ENCODE results near the gene TP53I13. TPM values are rescaled to one million over a fixed set of nuclear protein-coding genes. Genes with fewer than 3 reads are reported as not detected.

TP53I13 gene
- total and polyA plus RNA-seq, 2 of the 13 experiments (the other 11 are each of a cell fraction or from before 2014, with no cell fraction given): 16.9 to 25.7 TPM

DNA sequence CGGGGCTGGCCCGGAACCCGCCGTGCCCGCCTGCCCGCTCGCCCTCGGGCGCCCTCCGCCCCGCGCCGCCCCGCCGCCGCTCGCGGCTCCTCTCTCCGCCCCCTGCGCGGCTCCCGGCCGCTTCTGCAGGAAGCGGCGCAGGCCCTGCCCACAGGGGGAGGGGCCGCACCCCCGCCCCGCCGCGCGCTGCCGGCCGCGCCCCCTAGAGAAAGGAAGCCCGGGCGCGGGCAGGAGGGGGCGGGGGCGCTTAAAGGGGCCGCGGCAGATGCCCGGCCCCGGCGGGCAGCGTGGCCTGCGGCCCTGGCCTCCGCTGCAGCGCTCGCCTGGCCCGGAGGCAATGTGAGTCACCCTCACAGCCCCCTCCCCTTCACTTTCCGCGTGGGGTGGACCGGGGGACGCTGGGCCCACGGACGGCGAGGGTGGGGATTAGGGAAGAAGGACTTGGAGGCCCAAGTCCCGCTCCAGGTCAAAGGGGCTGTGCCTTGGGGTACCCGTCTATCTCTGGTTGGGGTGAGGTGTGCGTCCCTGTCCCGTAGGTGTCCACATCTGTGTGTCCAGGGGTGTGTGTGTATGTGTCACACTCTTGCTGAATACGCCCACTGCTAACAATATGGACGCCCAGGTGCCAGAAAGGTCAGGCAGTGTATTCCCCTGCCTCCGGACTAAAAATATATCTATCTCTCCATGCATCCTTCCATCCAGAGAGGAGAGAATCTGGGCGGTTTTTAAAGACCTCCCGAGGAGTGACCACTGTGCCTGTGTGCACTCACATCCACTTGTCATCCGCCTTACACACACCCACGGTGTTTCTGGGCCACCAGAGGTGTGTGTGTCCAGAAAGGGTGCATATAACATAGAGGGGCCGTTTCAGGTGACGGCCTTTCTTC lies 21.3 kb downstream of the TP53I13 start, which contains the start of gene GIT1 (continued):
- TF ChIP-seq, protein P1, sequence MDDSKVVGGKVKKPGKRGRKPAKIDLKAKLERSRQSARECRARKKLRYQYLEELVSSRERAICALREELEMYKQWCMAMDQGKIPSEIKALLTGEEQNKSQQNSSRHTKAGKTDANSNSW (CRISPR knock-in tag; IDR thresholded peaks at IDR 0.05; ENCODE audit: borderline replicate concordance): no peak
- TF ChIP-seq MBNL3 (CRISPR knock-in tag; conservative IDR thresholded peaks at IDR 0.05) (no peak), ZNF558 (CRISPR knock-in tag; IDR thresholded peaks at IDR 0.05; ENCODE audit: borderline replicate concordance) (no peak), ISX (CRISPR knock-in tag; conservative IDR thresholded peaks at IDR 0.05) (no peak), SRSF1 (optimal IDR thresholded peaks at IDR 0.05; ENCODE audit: low read depth, low read length) (no peak), ATM (IDR thresholded peaks at IDR 0.05; ENCODE audit: borderline replicate concordance) (no peak), XBP1 (CRISPR knock-in tag; IDR thresholded peaks at IDR 0.05) (no peak), ZMYM2 (CRISPR knock-in tag; IDR thresholded peaks at IDR 0.05) (no peak), ZNF160 (CRISPR knock-in tag; IDR thresholded peaks at IDR 0.05) (peak; percentile 17; the same call in 1 of the 2 replicates), CEBPG (CRISPR knock-in tag; IDR thresholded peaks at IDR 0.05) (no peak)
- TF ChIP-seq, protein P2, sequence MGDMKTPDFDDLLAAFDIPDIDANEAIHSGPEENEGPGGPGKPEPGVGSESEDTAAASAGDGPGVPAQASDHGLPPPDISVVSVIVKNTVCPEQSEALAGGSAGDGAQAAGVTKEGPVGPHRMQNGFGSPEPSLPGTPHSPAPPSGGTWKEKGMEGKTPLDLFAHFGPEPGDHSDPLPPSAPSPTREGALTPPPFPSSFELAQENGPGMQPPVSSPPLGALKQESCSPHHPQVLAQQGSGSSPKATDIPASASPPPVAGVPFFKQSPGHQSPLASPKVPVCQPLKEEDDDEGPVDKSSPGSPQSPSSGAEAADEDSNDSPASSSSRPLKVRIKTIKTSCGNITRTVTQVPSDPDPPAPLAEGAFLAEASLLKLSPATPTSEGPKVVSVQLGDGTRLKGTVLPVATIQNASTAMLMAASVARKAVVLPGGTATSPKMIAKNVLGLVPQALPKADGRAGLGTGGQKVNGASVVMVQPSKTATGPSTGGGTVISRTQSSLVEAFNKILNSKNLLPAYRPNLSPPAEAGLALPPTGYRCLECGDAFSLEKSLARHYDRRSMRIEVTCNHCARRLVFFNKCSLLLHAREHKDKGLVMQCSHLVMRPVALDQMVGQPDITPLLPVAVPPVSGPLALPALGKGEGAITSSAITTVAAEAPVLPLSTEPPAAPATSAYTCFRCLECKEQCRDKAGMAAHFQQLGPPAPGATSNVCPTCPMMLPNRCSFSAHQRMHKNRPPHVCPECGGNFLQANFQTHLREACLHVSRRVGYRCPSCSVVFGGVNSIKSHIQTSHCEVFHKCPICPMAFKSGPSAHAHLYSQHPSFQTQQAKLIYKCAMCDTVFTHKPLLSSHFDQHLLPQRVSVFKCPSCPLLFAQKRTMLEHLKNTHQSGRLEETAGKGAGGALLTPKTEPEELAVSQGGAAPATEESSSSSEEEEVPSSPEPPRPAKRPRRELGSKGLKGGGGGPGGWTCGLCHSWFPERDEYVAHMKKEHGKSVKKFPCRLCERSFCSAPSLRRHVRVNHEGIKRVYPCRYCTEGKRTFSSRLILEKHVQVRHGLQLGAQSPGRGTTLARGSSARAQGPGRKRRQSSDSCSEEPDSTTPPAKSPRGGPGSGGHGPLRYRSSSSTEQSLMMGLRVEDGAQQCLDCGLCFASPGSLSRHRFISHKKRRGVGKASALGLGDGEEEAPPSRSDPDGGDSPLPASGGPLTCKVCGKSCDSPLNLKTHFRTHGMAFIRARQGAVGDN (CRISPR knock-in tag; IDR thresholded peaks at IDR 0.05): peak; percentile 38; the same call in 1 of the 2 replicates
- TF ChIP-seq, protein P3, sequence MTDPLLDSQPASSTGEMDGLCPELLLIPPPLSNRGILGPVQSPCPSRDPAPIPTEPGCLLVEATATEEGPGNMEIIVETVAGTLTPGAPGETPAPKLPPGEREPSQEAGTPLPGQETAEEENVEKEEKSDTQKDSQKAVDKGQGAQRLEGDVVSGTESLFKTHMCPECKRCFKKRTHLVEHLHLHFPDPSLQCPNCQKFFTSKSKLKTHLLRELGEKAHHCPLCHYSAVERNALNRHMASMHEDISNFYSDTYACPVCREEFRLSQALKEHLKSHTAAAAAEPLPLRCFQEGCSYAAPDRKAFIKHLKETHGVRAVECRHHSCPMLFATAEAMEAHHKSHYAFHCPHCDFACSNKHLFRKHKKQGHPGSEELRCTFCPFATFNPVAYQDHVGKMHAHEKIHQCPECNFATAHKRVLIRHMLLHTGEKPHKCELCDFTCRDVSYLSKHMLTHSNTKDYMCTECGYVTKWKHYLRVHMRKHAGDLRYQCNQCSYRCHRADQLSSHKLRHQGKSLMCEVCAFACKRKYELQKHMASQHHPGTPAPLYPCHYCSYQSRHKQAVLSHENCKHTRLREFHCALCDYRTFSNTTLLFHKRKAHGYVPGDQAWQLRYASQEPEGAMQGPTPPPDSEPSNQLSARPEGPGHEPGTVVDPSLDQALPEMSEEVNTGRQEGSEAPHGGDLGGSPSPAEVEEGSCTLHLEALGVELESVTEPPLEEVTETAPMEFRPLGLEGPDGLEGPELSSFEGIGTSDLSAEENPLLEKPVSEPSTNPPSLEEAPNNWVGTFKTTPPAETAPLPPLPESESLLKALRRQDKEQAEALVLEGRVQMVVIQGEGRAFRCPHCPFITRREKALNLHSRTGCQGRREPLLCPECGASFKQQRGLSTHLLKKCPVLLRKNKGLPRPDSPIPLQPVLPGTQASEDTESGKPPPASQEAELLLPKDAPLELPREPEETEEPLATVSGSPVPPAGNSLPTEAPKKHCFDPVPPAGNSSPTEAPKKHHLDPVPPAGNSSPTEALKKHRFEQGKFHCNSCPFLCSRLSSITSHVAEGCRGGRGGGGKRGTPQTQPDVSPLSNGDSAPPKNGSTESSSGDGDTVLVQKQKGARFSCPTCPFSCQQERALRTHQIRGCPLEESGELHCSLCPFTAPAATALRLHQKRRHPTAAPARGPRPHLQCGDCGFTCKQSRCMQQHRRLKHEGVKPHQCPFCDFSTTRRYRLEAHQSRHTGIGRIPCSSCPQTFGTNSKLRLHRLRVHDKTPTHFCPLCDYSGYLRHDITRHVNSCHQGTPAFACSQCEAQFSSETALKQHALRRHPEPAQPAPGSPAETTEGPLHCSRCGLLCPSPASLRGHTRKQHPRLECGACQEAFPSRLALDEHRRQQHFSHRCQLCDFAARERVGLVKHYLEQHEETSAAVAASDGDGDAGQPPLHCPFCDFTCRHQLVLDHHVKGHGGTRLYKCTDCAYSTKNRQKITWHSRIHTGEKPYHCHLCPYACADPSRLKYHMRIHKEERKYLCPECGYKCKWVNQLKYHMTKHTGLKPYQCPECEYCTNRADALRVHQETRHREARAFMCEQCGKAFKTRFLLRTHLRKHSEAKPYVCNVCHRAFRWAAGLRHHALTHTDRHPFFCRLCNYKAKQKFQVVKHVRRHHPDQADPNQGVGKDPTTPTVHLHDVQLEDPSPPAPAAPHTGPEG (CRISPR knock-in tag; IDR thresholded peaks at IDR 0.05): no peak
- TF ChIP-seq, protein P4, sequence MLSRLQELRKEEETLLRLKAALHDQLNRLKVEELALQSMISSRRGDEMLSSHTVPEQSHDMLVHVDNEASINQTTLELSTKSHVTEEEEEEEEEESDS (CRISPR knock-in tag; IDR thresholded peaks at IDR 0.05; ENCODE audit: borderline replicate concordance): no peak
- TF ChIP-seq, protein P5, sequence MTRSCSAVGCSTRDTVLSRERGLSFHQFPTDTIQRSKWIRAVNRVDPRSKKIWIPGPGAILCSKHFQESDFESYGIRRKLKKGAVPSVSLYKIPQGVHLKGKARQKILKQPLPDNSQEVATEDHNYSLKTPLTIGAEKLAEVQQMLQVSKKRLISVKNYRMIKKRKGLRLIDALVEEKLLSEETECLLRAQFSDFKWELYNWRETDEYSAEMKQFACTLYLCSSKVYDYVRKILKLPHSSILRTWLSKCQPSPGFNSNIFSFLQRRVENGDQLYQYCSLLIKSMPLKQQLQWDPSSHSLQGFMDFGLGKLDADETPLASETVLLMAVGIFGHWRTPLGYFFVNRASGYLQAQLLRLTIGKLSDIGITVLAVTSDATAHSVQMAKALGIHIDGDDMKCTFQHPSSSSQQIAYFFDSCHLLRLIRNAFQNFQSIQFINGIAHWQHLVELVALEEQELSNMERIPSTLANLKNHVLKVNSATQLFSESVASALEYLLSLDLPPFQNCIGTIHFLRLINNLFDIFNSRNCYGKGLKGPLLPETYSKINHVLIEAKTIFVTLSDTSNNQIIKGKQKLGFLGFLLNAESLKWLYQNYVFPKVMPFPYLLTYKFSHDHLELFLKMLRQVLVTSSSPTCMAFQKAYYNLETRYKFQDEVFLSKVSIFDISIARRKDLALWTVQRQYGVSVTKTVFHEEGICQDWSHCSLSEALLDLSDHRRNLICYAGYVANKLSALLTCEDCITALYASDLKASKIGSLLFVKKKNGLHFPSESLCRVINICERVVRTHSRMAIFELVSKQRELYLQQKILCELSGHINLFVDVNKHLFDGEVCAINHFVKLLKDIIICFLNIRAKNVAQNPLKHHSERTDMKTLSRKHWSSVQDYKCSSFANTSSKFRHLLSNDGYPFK (CRISPR knock-in tag; IDR thresholded peaks at IDR 0.05; ENCODE audit: borderline replicate concordance): no peak
- TF ChIP-seq, protein P6, sequence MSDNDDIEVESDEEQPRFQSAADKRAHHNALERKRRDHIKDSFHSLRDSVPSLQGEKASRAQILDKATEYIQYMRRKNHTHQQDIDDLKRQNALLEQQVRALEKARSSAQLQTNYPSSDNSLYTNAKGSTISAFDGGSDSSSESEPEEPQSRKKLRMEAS (IDR thresholded peaks at IDR 0.05): peak; percentile 52

Data from HepG2 (cell line).